ENCODE results near the gene RND3. TPM values are rescaled to one million over a fixed set of nuclear protein-coding genes. Genes with fewer than 3 reads are reported as not detected.

The RND3 gene
- total and polyA plus RNA-seq, 2 of the 13 experiments (the other 11 are each of a cell fraction or from before 2014, with no cell fraction given), result 0.13 to 0.42 TPM

DNA sequence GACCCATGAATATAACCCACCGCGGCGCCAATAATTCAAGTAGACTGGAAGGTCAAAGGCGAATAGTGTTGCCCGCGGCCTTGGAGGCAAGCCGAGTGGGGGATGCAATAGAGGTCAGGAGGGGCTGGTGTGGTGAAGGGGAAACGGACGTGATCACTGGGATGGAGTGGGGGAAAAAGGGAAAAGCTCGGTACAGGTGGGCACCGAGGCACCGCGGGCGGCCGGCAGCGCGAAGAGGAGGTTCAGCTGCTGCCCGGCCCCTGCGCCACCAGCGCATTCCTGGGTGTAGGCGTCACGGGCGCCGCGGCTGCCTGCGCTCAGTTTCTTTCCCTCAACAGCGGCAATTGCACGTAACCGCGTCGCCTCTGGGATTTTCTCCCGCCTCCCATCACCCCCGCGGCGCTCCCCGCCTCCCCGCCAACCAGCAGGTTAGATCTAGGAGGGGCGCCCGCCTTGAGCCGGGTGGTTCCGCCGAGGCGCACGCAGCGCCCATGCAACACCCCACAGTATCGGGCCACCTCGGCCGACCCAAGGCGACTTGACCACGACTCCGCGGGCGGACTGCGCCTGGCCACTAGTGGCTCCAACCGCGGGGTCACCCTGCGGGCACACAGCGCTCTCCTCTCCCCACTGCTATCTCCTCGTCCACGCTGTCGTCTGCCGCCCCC lies 1.5 kb downstream of the RND3 start (continued):
- TF ChIP-seq, protein P1, sequence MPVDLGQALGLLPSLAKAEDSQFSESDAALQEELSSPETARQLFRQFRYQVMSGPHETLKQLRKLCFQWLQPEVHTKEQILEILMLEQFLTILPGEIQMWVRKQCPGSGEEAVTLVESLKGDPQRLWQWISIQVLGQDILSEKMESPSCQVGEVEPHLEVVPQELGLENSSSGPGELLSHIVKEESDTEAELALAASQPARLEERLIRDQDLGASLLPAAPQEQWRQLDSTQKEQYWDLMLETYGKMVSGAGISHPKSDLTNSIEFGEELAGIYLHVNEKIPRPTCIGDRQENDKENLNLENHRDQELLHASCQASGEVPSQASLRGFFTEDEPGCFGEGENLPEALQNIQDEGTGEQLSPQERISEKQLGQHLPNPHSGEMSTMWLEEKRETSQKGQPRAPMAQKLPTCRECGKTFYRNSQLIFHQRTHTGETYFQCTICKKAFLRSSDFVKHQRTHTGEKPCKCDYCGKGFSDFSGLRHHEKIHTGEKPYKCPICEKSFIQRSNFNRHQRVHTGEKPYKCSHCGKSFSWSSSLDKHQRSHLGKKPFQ (CRISPR knock-in tag; IDR thresholded peaks at IDR 0.05; ENCODE audit: insufficient replicate concordance), result no peak
- TF ChIP-seq, protein P2, sequence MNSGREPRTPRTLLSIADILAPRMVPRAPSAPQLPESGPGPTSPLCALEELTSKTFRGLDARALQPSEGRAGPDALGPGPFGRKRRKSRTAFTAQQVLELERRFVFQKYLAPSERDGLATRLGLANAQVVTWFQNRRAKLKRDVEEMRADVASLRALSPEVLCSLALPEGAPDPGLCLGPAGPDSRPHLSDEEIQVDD (CRISPR knock-in tag; IDR thresholded peaks at IDR 0.05; ENCODE audit: borderline replicate concordance), result no peak
- TF ChIP-seq ZNF781 (CRISPR knock-in tag; IDR thresholded peaks at IDR 0.05; ENCODE audit: borderline replicate concordance, not compliant biosample characterization), result no peak
- TF ChIP-seq ASH2L (IDR thresholded peaks at IDR 0.05; ENCODE audit: insufficient read length, low read depth, low read length), result no peak
- TF ChIP-seq TAF15 (IDR thresholded peaks at IDR 0.05; ENCODE audit: low read depth, low read length, poor library complexity, severe bottlenecking), result no peak
- TF ChIP-seq, protein P3, sequence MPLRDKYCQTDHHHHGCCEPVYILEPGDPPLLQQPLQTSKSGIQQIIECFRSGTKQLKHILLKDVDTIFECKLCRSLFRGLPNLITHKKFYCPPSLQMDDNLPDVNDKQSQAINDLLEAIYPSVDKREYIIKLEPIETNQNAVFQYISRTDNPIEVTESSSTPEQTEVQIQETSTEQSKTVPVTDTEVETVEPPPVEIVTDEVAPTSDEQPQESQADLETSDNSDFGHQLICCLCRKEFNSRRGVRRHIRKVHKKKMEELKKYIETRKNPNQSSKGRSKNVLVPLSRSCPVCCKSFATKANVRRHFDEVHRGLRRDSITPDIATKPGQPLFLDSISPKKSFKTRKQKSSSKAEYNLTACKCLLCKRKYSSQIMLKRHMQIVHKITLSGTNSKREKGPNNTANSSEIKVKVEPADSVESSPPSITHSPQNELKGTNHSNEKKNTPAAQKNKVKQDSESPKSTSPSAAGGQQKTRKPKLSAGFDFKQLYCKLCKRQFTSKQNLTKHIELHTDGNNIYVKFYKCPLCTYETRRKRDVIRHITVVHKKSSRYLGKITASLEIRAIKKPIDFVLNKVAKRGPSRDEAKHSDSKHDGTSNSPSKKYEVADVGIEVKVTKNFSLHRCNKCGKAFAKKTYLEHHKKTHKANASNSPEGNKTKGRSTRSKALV (CRISPR knock-in tag; IDR thresholded peaks at IDR 0.05), result peak; percentile 93
- TF ChIP-seq TARDBP (CRISPR knock-in tag; IDR thresholded peaks at IDR 0.05), result no peak
- no peak for TF ChIP-seq ZNF333 (CRISPR knock-in tag; IDR thresholded peaks at IDR 0.05; ENCODE audit: borderline replicate concordance)
- no peak for TF ChIP-seq ZNF383 (CRISPR knock-in tag; IDR thresholded peaks at IDR 0.05; ENCODE audit: borderline replicate concordance)
- TF ChIP-seq ZNF788 (CRISPR knock-in tag; IDR thresholded peaks at IDR 0.05; ENCODE audit: borderline replicate concordance), result no peak
- TF ChIP-seq FOXJ3 (CRISPR knock-in tag; IDR thresholded peaks at IDR 0.05; ENCODE audit: borderline replicate concordance), result no peak
- no peak for TF ChIP-seq ZNF44 (CRISPR knock-in tag; IDR thresholded peaks at IDR 0.05)

Data from HepG2 (cell line).